ENCODE results near the gene ANKRD13A.

The ANKRD13A gene

GRCh38 chr12:109962398-109962797 lies 36.8 kb upstream of the ANKRD13A start:
- H3K4me3 ChIP-seq (ENCODE audit: low read depth, low read length), result no peak overlapping the region
- no peak for TF ChIP-seq CTCF (IDR thresholded peaks at IDR 0.05; ENCODE audit: insufficient read depth, low read length, missing control alignments)
- DNase-seq (ENCODE audit: low read depth, low spot score), result no peak
- ChIA-PET CTCF (interaction anchor here (1.4 kb wide), 1 partner anchor 9 kb away, joined by 4 read pairs; no protein-coding TSS in a partner anchor), POLR2A (no interaction called here)

GRCh38 chr12:109963330-109963729 lies 35.9 kb upstream of the ANKRD13A start:
- DNase-seq (ENCODE audit: low read depth, low spot score), result no peak
- CTCF ChIA-PET, result no interaction called here
- no peak overlapping the region for H3K4me3 ChIP-seq (ENCODE audit: low read depth, low read length)
- no peak for TF ChIP-seq CTCF (IDR thresholded peaks at IDR 0.05; ENCODE audit: insufficient read depth, low read length, missing control alignments)
- POLR2A ChIA-PET, result interaction anchor here (0.7 kb wide), 1 partner anchor 14 kb away, joined by 3 read pairs; no protein-coding TSS in a partner anchor

- ChIA-PET POLR2A (interaction anchor here (0.7 kb wide), 1 partner anchor 15 kb away, joined by 3 read pairs; no protein-coding TSS in a partner anchor), CTCF (interaction anchor here (1.0 to 1.9 kb wide), 2 partner anchors 9 to 110 kb away, joined by 3 to 6 read pairs; no protein-coding TSS in a partner anchor)
- no peak for TF ChIP-seq CTCF (IDR thresholded peaks at IDR 0.05; ENCODE audit: insufficient read depth, low read length, missing control alignments)
- H3K4me3 ChIP-seq (ENCODE audit: low read depth, low read length), result no peak overlapping the region
- DNase-seq (ENCODE audit: low read depth, low spot score), result no peak
Observed at GRCh38 chr12:109963743-109964429, 35.3 kb upstream of the ANKRD13A start.

GRCh38 chr12:109966546-109966945 lies 32.7 kb upstream of the ANKRD13A start:
- CTCF ChIA-PET, result interaction anchor here (1.5 kb wide), 1 partner anchor 113 kb away, joined by 3 read pairs; no protein-coding TSS in a partner anchor
- no peak for TF ChIP-seq CTCF (IDR thresholded peaks at IDR 0.05; ENCODE audit: insufficient read depth, low read length, missing control alignments)
- POLR2A ChIA-PET, result no interaction called here
- H3K4me3 ChIP-seq (ENCODE audit: low read depth, low read length), result no peak overlapping the region
- DNase-seq (ENCODE audit: low read depth, low spot score), result no peak

GRCh38 chr12:109967383-109968031 lies 31.7 kb upstream of the ANKRD13A start:
- POLR2A ChIA-PET, result no interaction called here
- CTCF ChIA-PET, result interaction anchor here (1.5 kb wide), 1 partner anchor 114 kb away, joined by 3 read pairs; no protein-coding TSS in a partner anchor
- DNase-seq (ENCODE audit: low read depth, low spot score), result no peak
- no peak overlapping the region for H3K4me3 ChIP-seq (ENCODE audit: low read depth, low read length)
- no peak for TF ChIP-seq CTCF (IDR thresholded peaks at IDR 0.05; ENCODE audit: insufficient read depth, low read length, missing control alignments)

- POLR2A ChIA-PET, result no interaction called here
- DNase-seq (ENCODE audit: low read depth, low spot score), result no peak
- TF ChIP-seq CTCF (IDR thresholded peaks at IDR 0.05; ENCODE audit: insufficient read depth, low read length, missing control alignments), result no peak
- CTCF ChIA-PET, result no interaction called here
- no peak overlapping the region for H3K4me3 ChIP-seq (ENCODE audit: low read depth, low read length)
Observed at GRCh38 chr12:109968032-109968420, 31.2 kb upstream of the ANKRD13A start.
